Endothelial cell of umbilical vein (primary cell): Measurements from ENCODE around the gene FRS3.

Experiments
- EZH2 ChIP-seq: IDR thresholded peaks from 2 replicates; pipeline ENCODE4 v1.6.1; 2012; ENCODE audit warnings: borderline replicate concordance, low read depth, mild to moderate bottlenecking, moderate library complexity, low read length, inconsistent platforms; ENCODE audit not compliant: severe bottlenecking
- POLR2AphosphoS5 ChIP-seq: IDR thresholded peaks from 2 replicates; pipeline ENCODE4 v1.6.1; 2012; ENCODE audit warnings: low read depth, mild to moderate bottlenecking, control low read depth, low read length, moderate library complexity; ENCODE audit not compliant: insufficient read depth
- TF ChIP-seq, protein P1 (sequence below), 2 donors: IDR thresholded peaks; 1 replicate in 1 of 2; 2 replicates in 1 of 2; pipeline ENCODE4 v1.5.1; 2011; ENCODE audit warnings: low read length in 2 of 2, mild to moderate bottlenecking in 2 of 2, moderate library complexity in 2 of 2, control low read depth in 1 of 2, inconsistent platforms in 1 of 2, low read depth in 1 of 2; ENCODE audit not compliant: insufficient read depth in 1 of 2; ENCODE audit errors: extremely low read depth in 1 of 2

DNA sequence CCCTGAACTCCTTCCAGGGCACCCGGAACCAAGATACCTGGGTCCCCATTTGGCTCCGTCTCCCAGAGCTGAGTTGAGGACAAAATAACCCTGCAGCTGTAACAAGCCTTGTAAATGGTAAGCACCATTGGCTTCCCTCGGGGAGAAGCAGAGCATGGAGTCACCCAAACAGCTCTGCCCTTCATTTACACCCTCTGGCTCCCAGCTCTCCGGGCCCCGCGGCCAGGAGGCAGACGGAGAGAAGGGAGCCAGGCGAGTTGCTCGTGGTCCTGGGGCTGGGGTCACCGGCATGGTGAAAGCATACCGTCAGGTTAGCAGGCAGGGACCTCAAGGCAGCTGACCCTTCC lies 46.4 kb downstream of the FRS3 start:
- TF ChIP-seq, protein P1, sequence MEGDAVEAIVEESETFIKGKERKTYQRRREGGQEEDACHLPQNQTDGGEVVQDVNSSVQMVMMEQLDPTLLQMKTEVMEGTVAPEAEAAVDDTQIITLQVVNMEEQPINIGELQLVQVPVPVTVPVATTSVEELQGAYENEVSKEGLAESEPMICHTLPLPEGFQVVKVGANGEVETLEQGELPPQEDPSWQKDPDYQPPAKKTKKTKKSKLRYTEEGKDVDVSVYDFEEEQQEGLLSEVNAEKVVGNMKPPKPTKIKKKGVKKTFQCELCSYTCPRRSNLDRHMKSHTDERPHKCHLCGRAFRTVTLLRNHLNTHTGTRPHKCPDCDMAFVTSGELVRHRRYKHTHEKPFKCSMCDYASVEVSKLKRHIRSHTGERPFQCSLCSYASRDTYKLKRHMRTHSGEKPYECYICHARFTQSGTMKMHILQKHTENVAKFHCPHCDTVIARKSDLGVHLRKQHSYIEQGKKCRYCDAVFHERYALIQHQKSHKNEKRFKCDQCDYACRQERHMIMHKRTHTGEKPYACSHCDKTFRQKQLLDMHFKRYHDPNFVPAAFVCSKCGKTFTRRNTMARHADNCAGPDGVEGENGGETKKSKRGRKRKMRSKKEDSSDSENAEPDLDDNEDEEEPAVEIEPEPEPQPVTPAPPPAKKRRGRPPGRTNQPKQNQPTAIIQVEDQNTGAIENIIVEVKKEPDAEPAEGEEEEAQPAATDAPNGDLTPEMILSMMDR (IDR thresholded peaks at IDR 0.05; ENCODE audit: extremely low read depth in 1 of 2, insufficient read depth in 1 of 2, low read depth in 1 of 2, low read length in 2 of 2) = no peak
- TF ChIP-seq POLR2AphosphoS5 (no peak), EZH2 (no peak)
